ENCODE results near the gene POLR2E.

- TF ChIP-seq CTCF (optimal IDR thresholded peaks at IDR 0.05 in 1 of 3, IDR thresholded peaks at IDR 0.05 in 1 of 3, conservative IDR thresholded peaks at IDR 0.05 in 1 of 3; ENCODE audit: extremely low read depth in 1 of 3, insufficient read depth in 2 of 3, low read length in 3 of 3) (no peak), EZH2 (IDR thresholded peaks at IDR 0.05; ENCODE audit: low read length) (no peak)
Measured at GRCh38 chr19:1119475-1120217, 24.5 kb upstream of the POLR2E start.
